ENCODE results near the gene COX5B.
"Not testable (repeated sequence)": the region's sequence is repeated elsewhere in the genome, so short reads cannot be mapped to it uniquely, and the experiment has no call there.

Gene COX5B, protein sequence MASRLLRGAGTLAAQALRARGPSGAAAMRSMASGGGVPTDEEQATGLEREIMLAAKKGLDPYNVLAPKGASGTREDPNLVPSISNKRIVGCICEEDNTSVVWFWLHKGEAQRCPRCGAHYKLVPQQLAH

DNA sequence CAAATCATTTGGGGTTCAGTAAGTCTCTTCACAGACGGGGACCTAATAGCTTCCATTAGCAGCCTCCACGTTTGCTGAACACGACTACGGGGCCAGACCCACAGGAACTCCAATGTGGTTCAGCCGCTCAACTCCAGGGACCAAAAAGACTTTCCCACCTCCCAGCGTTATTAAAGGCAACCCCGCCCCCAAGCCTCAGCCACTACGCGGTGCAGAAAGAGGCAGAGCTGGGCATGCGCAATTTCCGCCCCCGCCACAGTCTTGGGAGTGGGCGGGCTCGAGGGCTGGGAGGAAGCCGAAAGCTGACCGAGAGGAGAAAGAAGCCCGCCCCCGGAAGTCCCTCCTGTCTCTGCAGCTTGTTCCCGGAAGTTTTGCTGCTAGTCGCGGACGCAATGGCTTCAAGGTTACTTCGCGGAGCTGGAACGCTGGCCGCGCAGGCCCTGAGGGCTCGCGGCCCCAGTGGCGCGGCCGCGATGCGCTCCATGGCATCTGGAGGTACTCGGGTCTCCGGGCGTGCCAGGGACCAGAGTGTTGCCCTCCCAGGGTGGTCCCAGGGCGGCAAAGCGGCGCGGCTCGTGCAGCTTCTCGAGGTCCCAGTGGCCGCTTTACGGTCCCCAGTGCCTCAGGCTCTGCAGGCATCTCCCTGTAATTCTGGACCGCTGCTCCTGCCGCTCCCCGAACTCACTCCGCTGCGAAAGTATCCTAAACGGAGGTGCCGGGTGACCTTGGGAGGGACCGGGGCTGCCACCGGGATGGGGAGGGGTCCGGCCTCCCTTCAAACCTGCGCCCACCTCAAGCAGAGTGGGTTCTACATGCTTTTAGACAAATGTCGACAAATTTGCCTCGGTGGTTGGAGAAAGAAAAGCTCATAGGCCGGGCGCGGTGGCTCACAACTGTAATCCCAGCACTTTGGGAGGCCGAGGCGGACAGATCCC is at the start of gene COX5B:
TSS of gene COX5B (plus strand) at position 368 of the 935 bp plus-strand sequence. CDS start at position 393, 25 bp downstream.
- peak; percentile 98 for DNase-seq (ENCODE audit: low read depth, low spot score)

DNA sequence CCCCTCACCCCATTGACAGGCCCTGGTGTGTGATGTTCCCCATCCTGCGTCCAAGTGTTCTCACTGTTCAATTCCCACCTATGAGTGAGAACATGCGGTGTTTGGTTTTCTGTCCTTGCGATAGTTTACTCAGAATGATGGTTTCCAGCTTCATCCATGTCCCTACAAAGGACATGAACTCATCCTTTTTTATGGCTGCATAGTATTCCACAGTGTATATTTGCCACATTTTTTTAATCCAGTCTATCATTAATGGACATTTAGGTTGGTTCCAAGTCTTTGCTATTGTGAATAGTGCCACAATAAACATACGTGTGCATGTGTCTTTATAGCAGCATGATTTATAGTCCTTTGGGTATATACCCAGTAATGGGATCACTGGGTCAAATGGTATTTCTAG is 49.7 kb upstream of the COX5B start:
- DNase-seq (ENCODE audit: low read depth, low spot score) = not testable (repeated sequence)

DNA sequence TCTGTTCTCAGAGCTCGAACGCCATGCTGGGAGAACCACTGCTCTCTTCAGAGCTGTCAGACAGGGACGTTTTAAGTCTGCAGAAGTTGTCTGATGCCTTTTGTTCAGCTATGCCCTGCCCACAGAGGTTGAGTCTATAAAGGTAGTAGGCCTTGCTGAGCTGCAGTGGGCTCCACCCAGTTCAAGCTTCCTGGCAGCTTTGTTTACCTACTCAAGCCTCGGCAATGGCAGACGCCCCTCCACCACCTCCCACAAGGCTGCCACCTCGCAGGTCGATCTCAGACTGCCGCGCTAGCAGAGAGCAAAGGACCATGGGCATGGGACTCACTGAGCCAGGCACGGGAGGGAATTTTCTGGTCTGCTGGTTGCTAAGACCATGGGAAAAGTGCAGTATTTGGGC is 44.3 kb upstream of the COX5B start:
- DNase-seq (ENCODE audit: low read depth, low spot score) = not testable (repeated sequence)

DNA sequence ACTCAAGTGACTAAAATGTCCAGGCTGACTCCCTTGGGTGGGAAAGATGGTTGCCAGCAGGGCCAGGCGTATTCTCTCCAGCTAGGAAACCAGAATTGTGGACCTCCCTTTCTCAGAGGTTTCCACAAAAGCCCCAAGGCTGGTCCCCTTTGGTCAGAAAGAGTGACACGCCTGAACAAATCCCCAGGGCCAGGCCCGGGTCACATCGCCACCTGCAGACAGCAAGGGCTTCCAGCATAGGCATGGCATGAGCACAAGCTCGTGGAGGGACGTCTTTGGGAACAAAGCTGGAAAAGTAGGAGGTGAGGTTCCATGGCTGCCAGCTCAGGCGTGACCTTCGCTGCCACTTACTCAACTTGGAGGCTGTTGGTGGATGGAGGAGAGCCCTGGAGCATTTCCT is 40.8 kb upstream of the COX5B start:
- DNase-seq (ENCODE audit: low read depth, low spot score) = not testable (repeated sequence)

DNA sequence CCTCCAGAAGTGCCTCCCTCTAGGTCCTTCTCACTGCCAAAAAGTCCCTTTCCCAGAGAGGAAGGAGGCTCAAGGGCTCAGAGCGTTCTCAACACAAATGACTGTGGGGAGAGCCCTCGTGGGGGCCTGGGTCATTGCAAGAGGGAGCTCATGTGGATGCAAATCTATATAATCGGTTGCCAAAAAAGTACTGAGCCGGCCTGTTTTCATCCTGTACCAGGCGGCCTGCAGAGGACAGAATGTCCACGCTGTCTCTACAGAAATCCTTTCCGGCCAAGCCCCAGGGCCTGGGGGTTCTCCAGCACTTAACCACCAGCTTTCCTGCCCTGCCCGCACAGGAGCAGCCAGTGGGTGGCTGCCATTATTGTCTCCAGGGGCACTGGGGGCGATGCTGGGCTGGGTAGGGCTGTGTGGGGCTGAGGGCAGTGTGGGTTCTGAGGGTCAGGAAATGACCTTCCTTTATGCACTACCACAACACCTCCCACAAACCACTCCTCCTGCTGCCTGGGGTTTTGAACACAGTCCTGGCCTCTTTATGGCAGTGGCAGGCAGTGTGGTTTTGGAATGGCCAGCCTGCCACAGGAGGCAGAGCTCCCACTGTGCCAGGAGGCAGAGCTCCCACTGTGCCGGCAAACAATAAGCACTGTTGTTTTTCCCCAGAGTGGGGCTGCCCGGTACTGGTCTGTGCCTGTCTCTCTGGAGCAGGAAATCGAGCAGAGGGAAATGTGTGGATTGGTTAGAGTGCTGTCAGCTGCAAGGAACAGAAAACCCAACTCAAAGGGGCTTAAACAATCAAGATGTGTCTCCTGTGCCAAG is 40.1 kb upstream of the COX5B start:
- not testable (repeated sequence) for DNase-seq (ENCODE audit: low read depth, low spot score)

DNA sequence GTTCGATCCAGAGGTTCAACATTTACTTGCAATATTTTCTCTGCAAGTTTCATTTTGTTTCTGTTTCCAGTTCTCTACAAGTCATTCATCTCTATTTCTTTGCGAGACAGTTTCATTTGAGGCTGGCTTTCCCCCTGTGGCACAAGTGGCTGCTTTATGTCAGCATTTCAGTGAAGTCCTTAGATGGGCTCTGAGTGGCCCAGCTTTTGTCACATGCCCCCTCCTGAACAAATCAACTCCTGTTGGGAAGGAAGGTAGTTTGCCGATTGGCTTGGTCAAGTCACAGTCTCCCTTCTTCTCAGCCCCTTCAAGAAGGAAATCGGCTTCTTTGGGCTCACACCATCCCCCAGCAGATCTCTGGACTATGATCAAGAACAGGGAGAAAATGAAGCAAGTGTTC is 37.1 kb upstream of the COX5B start:
- DNase-seq (ENCODE audit: low read depth, low spot score) = not testable (repeated sequence)

DNA sequence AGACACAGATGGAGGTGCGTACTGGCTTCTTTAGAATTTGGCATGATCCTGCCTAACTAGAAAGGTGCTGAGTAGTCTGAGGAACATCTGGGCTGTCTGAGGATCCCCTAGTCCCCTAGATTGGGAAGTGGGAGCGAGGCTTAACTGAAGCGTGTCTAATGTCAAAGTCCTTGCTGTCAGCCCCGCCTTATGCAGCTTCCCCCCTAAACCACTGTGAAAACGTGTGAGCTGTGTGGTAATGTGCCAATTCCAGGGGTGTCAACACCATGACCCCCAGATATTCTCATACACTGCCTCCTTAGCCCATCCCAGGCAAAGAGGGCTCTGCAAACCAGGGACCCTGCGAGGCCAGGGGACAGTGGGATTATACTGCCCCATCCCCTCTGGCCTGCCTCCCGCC is 34.0 kb upstream of the COX5B start:
- DNase-seq (ENCODE audit: low read depth, low spot score) = not testable (repeated sequence)

DNA sequence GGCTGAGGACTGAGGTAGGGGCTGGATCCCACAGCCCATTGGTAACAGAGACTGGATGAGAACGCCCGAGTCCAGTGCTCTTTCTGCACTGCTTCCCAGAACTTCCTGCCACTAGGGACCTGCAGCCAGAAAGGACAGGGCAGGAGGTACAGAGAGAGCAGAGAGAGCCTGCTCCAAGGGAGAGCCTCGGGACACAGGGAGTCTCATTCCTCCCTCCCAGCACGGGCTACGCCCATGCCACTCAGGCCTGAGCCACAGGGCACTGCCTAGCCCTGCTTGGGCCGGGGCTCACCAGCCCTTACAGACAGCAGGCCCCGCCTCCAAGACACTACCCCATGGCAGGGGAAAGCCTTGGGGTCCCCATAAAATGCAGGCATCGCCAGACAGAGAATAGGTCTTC is 30.1 kb upstream of the COX5B start:
- not testable (repeated sequence) for DNase-seq (ENCODE audit: low read depth, low spot score)

DNA sequence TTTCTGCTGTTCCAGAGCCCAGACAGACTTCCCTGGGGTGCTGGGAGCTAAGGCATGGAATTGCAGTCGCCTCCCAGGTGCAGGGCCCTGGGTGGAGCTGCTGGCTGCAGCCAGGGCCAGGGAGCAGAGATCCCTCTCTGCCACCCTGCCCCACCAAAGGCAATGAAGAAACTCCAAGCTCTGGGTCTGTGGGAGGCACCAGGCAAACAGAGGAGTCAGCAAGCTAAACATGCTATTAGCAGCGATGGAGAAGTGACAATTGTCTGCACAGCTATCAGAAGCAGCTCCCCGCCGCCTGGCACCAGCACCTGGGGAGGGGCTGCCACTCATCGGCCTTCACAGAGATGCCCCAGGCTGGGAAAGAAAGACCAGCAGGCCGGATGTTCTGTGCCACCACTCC is 28.0 kb upstream of the COX5B start:
- no peak for DNase-seq (ENCODE audit: low read depth, low spot score)

DNA sequence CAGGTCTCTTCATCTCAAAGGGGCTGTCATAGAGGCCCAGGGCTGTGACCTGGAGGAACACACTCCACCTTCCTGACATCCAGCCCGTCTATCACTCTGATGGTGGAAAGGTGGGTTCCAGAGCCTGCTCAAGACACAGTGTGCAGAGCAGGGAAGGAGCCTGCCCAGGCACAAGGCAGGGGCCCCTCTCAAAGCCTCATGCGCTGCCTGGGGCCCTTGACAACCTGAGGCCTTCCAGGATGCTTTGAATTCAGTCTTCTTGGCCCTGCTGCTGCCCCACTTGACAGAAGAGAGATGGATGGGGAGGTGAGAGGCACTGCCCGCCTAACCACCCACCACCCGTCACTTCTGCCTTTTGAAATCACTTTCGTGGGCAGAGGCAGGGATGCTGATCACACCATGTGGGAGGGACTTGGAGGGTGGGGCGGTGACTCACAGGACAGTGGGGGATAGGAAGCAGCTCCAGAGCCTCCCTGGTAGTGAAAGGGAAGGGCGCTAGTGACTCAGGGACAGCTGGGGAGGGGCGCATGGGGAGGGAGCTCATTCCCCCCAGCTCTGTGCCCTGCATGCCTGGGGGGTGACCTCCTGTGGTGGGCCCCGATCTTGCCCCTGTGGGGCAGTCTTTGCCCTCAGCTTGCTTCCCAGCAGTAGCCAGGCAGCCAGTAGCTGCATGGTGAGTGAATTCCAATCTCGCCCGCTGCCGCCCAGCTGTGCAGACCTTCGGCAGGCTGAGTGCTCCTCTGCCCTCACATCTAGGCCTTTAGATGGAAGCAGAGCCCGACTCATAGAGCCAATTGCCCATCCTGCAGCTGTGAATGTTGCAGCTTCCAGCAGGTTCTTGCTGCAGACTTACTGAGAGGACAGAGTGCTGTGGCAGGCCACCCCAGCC is 26.7 kb upstream of the COX5B start:
- not testable (repeated sequence) for DNase-seq (ENCODE audit: low read depth, low spot score)

DNA sequence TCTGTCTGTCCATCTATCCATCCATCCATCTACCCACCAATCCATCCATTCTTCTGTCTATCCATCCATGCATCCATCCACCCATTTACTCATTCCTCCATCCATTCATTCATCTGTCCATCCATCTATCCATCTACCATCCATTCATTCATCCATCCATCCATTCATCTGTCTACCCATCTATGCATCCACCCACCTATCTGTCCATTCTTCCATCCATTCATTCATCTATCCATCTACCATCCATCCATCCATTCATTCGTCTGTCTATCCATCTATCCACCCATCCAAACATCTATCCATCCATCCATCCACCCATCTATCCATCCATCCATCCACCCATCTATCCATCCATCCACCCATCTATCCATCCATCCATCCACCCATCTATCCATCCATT is 25.4 kb upstream of the COX5B start:
- DNase-seq (ENCODE audit: low read depth, low spot score) = not testable (repeated sequence)

DNA sequence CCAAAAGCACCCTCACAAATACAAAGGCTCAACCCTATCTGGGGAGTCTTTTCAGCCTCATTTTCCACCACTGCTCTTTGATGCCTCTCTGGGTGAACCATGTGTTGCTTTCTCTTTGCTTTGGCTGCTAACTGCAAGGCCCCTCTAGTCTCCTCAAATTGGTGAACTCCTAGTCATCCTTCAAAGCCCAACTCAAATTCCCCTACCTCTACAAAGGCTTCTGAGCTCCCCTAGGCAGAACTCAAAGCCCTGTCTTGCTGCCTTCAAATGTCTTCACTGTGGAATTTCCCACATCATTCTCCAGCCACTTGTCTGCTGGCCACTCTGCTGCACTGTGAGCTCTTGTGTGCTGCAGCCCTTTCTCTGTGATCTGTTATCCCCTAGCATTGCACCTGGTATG is 22.9 kb upstream of the COX5B start:
- not testable (repeated sequence) for DNase-seq (ENCODE audit: low read depth, low spot score)

DNA sequence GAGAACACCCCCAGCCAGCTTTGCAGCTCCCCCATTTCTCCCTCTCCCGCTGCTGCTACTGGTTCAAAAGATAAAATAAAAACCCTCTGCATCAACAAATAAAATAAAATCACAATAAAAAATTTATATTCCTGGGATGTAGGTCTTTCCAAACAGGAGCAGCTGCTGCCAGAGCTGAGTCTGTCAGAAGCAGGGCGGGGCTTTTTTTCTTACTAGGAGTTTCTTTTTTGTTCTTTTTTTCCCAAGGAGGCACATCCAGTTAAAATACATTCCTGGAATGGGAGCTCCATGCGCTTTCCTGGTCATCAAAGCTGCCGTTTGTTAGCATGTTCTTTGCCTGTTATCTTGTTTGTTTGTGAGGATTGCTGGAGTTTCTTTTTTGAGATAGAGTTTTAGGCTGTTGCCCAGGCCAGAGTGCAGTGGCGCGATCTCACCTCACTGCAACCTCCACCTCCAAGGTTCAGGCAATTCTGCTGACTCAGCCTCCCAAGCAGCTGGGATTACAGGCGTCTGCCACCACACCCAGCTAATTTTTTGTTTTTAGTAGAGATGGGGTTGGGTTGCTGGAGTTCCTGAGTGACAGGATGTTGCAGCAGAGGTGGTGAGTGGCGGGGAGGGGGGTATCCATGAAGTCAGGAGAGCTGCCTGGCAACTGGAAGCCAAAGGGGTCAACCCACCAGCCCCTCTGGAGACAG is 20.4 kb upstream of the COX5B start:
- DNase-seq (ENCODE audit: low read depth, low spot score) = not testable (repeated sequence)

DNA sequence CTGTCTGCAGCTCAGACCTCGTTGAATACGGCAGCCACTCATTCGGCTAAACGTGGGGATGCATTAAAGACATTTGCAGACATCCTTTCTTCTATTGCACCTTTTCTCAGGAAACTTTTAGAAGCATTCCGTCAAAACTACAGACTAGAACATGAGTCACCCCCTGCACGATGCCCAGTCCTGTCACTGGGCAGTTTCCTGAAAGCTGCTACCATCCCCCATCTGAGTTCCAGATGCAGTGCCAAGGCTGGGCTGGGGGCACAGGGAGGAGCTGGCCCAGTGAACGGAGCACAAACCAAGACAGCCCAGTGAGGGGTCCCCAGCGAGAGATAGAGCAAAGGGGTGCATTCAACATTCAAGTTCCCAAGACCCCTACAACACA is 19.8 kb upstream of the COX5B start:
- DNase-seq (ENCODE audit: low read depth, low spot score) = not testable (repeated sequence)

DNA sequence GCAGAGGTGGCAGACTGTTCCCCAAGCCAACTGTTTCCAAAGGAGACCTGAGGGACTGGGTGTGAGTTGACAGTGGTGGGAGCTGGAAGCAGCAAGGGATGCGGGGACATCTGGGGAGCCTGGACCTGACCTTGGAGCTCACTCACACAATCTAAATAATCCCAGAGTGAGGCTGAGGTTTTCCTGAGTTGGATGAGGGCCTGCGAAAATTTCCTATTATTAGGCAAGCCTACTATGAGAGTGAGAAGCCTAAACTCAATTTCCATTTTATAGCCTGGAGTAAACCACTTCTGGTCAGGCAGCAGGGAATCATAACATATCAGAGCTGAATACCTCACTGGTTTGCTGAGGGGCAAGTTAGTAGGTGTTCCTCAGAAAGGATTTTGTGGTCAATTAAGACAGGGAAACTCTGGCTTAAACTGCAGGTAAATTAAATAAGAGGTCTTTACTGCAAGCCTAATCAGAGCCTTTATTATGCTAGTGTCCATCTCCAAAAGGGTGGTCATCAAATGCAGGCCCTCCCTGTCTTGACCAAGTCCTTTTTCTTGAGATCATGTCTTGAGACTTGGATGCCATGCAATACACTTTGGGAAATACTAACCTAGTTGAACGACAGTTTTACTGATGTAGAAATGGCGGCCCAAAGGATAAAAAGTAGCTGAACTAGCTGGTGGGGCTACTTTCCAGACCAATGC is 1.7 kb upstream of the COX5B start:
- DNase-seq (ENCODE audit: low read depth, low spot score) = no peak

DNA sequence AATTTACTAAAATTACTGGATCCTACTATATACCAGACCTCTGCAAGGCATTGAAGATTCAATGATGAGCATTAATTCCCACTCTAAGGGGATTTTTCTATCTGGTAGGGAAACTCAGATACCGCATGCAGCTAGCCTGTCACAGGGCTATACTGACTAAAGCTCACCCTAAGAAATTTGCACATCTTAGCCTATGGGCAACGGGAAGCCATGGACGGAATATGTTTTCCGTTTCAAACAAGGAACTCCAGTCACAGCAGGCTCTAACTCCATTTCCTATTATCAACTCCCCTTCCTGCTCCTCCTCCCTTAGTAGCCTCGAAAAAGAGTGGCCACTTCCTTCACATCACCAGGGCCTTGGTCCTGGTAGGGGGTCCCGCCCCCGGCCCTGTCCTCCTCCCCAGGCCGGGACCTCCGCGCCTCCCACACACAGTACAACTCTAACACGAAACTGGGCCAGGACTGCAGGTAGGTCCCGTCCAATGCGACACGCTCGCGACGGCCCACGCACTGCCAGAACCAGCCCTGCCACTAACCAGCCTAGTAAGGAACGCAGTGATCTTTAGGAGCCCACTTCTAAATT is 659 bp upstream of the COX5B start:
- DNase-seq (ENCODE audit: low read depth, low spot score) = no peak

DNA sequence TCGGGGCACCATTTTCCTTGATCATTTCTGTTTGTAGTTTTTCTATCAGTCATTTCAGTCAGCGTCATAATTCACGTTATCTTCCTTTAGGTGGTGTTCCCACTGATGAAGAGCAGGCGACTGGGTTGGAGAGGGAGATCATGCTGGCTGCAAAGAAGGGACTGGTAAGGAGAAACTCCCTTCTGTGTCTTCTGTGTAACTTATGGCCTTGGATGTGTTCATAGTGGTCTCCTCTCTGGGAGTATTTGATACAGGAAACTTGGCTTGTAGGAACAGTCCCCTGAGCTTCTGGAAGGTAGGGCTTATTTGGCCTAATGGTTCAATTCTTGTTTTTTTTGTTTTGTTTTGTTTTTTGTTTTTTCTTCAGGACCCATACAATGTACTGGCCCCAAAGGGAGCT is 1.1 kb downstream of the COX5B start:
- no peak for DNase-seq (ENCODE audit: low read depth, low spot score)

DNA sequence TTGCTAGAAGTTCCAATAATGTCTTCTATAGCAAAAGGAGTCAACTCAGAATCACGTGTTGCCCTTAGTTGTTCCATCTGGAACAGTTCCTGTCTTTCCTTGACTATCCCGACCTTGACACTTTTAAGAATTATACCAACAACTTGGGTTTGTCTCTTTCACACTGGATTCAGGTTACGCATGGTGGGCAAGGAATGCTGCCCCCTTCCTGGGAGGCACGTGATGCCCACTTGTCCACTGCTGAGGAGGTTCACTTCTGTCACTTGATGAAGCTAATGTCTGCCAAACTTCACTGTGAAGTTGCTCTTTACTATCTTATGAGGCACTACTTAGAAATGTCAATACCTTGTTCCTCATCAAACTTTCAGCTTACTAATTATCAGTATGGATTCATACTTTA is 5.3 kb downstream of the COX5B start:
- DNase-seq (ENCODE audit: low read depth, low spot score) = no peak

DNA sequence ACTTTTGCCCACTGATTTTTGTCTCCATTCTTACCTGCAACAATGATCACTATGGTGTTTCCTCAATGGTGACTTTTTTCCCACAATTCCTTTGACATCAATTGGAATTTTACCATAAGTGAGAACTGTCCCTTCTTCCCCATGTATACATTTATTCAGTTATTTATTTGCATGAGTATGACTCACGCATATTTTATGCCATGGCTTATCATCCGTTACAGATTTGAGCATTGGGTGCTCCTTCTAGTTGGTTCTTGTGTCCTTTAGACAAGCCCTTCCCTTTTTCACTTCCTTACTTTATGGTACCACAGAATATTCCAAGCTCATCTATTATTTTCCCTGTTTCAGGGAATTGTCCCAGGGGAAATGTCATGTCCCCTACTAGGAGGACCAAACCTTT is 7.6 kb downstream of the COX5B start:
- DNase-seq (ENCODE audit: low read depth, low spot score) = no peak

DNA sequence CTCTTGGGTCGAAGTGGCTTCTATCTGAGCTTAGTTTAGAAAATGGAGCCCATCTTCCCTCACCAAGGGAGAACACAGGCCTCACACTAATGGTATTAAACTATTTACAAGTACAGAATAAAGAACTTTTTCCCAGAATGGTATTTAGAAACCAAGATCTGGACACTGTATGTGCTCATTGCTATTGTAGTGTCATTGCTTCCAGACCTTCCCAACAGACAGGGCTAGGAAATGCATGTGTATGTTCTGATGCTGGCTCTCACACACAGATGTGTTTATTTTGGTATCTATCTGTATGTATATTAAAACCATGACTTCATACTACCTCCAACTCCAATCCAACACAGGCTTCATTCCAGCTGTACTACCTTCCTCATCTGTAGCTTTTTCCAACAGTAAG is 8.0 kb downstream of the COX5B start:
- DNase-seq (ENCODE audit: low read depth, low spot score) = no peak
